GM15510 (cell line): Measurements from ENCODE around the gene KRTAP22-2.

Experiments
- POLR2A ChIP-seq: IDR thresholded peaks from 3 replicates; pipeline ENCODE4 v1.6.1; 2011; ENCODE audit warnings: borderline replicate concordance; ENCODE audit not compliant: insufficient read length; ENCODE audit errors: extremely low read depth

The KRTAP22-2 gene

GRCh38 chr21:30590297-30590696 lies at the start of gene KRTAP22-2:
Gene KRTAP22-2, minus strand, starts transcription at chr21:30590397.
- no peak for TF ChIP-seq POLR2A

GRCh38 chr21:30638686-30639085 lies 48.5 kb upstream of the KRTAP22-2 start:
- no peak for TF ChIP-seq POLR2A

DNA sequence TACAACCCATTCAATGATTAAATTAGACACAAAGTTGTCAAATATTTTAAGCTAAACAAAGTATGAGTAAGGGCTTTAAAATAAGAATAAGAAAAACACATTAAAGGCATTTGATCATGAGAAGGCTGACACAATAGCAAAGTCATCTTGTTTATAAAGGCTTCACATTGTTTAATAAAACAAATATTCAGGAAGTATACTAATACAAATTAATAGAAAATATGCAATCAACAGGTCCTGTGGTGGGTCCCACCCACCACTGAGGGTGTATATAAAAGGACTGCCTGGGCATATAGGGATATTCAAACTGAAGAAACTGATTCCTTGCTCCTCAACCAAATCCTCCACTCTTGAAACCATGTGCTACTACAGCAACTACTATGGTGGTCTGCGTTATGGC lies 44.7 kb upstream of the KRTAP22-2 start, which contains the start of gene KRTAP20-2:
Gene KRTAP20-2 (plus strand): TSS at position 301 of the 400 bp plus-strand sequence. CDS start 58 bp downstream, at position 359.
- TF ChIP-seq POLR2A, result no peak

- TF ChIP-seq POLR2A, result no peak
These were observed 39.0 kb upstream of the KRTAP22-2 start for GRCh38 chr21:30629200-30629599.

GRCh38 chr21:30628109-30628508 lies 37.9 kb upstream of the KRTAP22-2 start:
- no peak for TF ChIP-seq POLR2A

- no peak for TF ChIP-seq POLR2A
These were observed 35.4 kb upstream of the KRTAP22-2 start for GRCh38 chr21:30625449-30626165.

DNA sequence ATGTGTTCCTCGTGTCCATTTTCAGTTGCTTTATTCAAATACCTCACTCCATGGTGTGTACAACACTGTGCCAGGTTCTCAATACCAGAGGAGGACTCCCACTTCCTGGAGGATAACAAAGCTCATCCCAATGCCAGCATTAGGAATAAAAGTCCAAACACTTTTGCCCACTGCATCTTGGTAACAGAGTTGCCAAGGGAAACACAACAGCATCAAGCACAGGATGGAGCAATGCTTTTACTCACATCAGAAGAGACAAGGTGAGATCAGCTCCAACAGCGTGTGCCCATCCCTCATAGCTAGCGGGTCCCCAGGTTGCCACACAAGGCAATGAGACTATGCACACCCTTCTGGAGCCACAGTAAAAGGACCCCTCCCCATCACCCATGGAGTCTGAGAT lies 33.2 kb upstream of the KRTAP22-2 start:
- no peak for TF ChIP-seq POLR2A

GRCh38 chr21:30620522-30620921 lies 30.3 kb upstream of the KRTAP22-2 start, which contains the start of gene KRTAP20-4:
Gene KRTAP20-4, plus strand, starts transcription at chr21:30620627.
- no peak for TF ChIP-seq POLR2A

DNA sequence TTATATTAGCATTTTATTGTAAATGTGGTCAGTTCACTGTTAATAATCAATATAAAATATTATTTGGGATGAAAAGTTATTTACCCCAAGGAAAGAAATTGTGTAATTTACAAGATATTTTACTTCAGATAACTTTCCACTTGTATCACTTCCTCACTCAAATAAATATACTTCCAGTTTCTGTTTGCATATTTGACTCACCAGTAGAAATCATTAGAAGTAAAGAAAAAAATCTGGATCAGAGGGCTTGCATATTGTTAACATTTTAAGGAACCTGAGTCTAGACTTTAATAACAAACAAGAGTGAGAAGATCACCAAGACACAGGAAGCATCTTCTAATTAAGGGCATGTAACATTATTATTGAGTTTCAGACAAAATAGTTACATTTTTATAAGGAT lies 29.9 kb upstream of the KRTAP22-2 start:
- no peak for TF ChIP-seq POLR2A

DNA sequence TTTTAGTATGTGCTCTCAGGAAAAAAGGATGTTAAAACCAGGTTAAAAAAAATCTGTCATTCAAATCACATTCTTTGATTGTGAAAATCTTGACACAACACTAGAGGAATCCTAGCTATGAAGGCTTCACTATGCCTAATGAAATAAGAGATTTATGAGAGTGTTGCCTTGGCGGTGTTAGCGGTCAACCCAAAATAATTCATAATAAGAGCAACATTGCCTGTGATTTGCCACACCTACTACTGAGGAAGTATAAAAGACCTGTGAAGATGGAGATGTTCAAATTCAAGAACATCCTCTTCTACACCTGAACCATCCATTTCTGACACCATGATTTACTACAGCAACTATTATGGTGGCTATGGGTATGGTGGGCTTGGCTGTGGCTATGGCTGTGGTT lies 25.9 kb upstream of the KRTAP22-2 start, which contains the start of gene KRTAP20-1:
Gene KRTAP20-1 (plus strand): TSS at position 301 of the 400 bp plus-strand sequence. CDS start 30 bp downstream, at position 331.
- no peak for TF ChIP-seq POLR2A

- TF ChIP-seq POLR2A, result no peak
These were observed 25.0 kb upstream of the KRTAP22-2 start for GRCh38 chr21:30615199-30615598.

GRCh38 chr21:30613836-30614235 lies 23.6 kb upstream of the KRTAP22-2 start, which contains the start of gene KRTAP6-1:
Gene KRTAP6-1, minus strand, starts transcription at chr21:30613930. Its CDS starts 26 bp downstream, at chr21:30613904.
- TF ChIP-seq POLR2A, result no peak

GRCh38 chr21:30612132-30612531 lies 21.9 kb upstream of the KRTAP22-2 start:
- TF ChIP-seq POLR2A, result no peak

DNA sequence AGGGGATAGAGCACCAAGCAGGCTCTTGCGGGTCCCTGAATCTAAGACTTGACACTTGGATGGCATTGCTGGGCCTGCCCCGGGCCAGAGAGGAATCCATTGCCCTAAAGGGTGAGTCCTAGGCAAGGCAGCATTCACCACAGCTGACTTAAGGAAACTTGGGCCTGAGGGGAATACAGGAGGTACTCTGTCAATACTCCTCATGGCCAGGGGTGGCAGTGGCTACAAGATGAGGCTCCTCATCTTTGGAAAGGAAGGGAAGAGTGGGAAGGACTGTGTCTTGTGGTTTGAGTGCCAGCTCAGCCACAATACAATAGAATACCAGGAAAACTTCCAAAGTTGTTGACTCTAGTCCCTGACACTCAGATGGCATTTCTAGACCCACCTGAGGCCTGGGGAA lies 15.8 kb upstream of the KRTAP22-2 start:
- no peak for TF ChIP-seq POLR2A

GRCh38 chr21:30600787-30601186 lies 10.6 kb upstream of the KRTAP22-2 start, which contains the start of gene KRTAP22-1:
Gene KRTAP22-1, plus strand, starts transcription at chr21:30601087.
- TF ChIP-seq POLR2A, result no peak

- TF ChIP-seq POLR2A, result no peak
These were observed 8.6 kb upstream of the KRTAP22-2 start, which contains the start of gene KRTAP6-2 for GRCh38 chr21:30598802-30599201. Gene KRTAP6-2, minus strand, starts transcription at chr21:30598902. Its CDS starts 28 bp downstream, at chr21:30598874.
